ENCODE data around the gene MFAP3. TPM values are rescaled to one million over a fixed set of nuclear protein-coding genes. Genes with fewer than 3 reads are reported as not detected.

Gene MFAP3
- total and polyA plus RNA-seq, 4 donors: 1.6 to 60.7 (median 30.1) TPM

DNA sequence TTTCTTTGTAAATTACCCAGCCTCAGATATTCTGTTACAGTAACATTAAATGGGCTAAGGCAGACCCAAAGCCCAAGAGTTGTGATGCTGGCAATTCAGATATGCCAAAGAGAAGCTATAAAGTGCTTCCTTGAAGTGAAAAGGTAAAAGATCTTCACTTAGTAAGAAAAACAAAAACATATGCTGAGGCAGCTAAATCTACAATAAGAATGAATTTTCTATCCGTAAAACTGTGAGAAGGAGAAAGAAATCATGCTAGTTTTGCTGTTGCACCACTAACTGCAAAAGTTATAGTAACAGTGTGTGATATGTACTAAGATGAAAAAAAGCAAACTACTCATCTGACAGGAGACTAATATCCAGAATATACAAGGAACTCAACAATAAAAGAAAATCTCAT, 40.0 kb upstream of the MFAP3 start:
- H3K27me3 ChIP-seq (ENCODE audit: control insufficient read depth in 3 of 3, insufficient read depth in 3 of 3, low read length in 2 of 3): no peaks in the 10 kb centered on the region
- no peak overlapping the region for H3K4me3 ChIP-seq
- H3K36me3 ChIP-seq (ENCODE audit: control insufficient read depth in 4 of 4, insufficient read depth in 4 of 4, low read length in 4 of 4): peaks cover 0 to 28% (median 4%) of the 10 kb centered on the region in 4 donors
- TF ChIP-seq CTCF (IDR thresholded peaks at IDR 0.05; ENCODE audit: control extremely low read depth, extremely low read depth): no peak
- WGBS, 2 donors: 98 to 100% methylated on average over 1 of the region's 1 CpG
- H3K4me1 ChIP-seq (ENCODE audit: control insufficient read depth in 5 of 5, insufficient read depth in 5 of 5, low read length in 5 of 5): peaks cover 0 to 16% (median 6%) of the 10 kb centered on the region in 5 donors
- H3K27ac ChIP-seq (ENCODE audit: low read depth in 1 of 2, low read length in 1 of 2): no peak overlapping the region
- no peak for DNase-seq
- no peak for ATAC-seq (ENCODE audit: insufficient read depth, low FRiP score)
- H3K9ac ChIP-seq (ENCODE audit: insufficient read depth in 1 of 2, low read length in 2 of 2): no peak overlapping the region
- no peaks in the 10 kb centered on the region for H3K9me3 ChIP-seq (ENCODE audit: control insufficient read depth in 4 of 4, insufficient read depth in 3 of 4, low read length in 3 of 4)

DNA sequence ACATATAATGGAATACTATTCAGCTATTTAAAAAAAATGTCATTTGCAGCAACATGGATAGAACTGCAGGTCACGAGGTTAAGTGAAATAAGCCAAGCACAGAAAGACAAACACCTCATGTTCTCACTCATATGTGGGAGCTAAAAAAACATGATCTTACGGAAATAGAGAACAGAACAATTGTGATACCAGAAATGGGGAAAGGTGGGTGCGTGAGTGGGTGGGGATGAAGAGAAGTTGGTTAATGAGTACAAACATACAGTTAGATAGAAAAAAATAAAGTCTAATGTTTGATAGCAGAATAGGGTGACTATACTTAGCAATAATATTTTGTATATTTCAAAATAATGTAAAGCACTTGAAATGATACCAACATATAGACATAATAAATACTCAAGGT, 38.8 kb upstream of the MFAP3 start:
- peaks cover 0 to 16% (median 6%) of the 10 kb centered on the region in 5 donors for H3K4me1 ChIP-seq (ENCODE audit: control insufficient read depth in 5 of 5, insufficient read depth in 5 of 5, low read length in 5 of 5)
- H3K9me3 ChIP-seq (ENCODE audit: control insufficient read depth in 4 of 4, insufficient read depth in 3 of 4, low read length in 3 of 4): no peaks in the 10 kb centered on the region
- H3K9ac ChIP-seq (ENCODE audit: insufficient read depth in 1 of 2, low read length in 2 of 2): no peak overlapping the region
- 96 to 97% methylated on average over 3 of the region's 3 CpGs for WGBS, 2 donors
- H3K27ac ChIP-seq (ENCODE audit: low read depth in 1 of 2, low read length in 1 of 2): no peak overlapping the region
- ATAC-seq (ENCODE audit: insufficient read depth, low FRiP score): no peak
- TF ChIP-seq CTCF (IDR thresholded peaks at IDR 0.05; ENCODE audit: control extremely low read depth, extremely low read depth): no peak
- H3K36me3 ChIP-seq (ENCODE audit: control insufficient read depth in 4 of 4, insufficient read depth in 4 of 4, low read length in 4 of 4): peaks cover 0 to 20% (median 4%) of the 10 kb centered on the region in 4 donors
- H3K27me3 ChIP-seq (ENCODE audit: control insufficient read depth in 3 of 3, insufficient read depth in 3 of 3, low read length in 2 of 3): no peaks in the 10 kb centered on the region
- DNase-seq: no peak
- H3K4me3 ChIP-seq: no peak overlapping the region

- Histone ChIP-seq H3K36me3 (ENCODE audit: control insufficient read depth in 4 of 4, insufficient read depth in 4 of 4, low read length in 4 of 4) (peaks cover 0 to 20% (median 4%) of the 10 kb centered on the region in 4 donors), H3K4me1 (ENCODE audit: control insufficient read depth in 5 of 5, insufficient read depth in 5 of 5, low read length in 5 of 5) (peaks cover 0 to 16% (median 6%) of the 10 kb centered on the region in 5 donors), H3K4me3 (no peak overlapping the region), H3K27me3 (ENCODE audit: control insufficient read depth in 3 of 3, insufficient read depth in 3 of 3, low read length in 2 of 3) (no peaks in the 10 kb centered on the region), H3K27ac (ENCODE audit: low read depth in 1 of 2, low read length in 1 of 2) (no peak overlapping the region), H3K9ac (ENCODE audit: insufficient read depth in 1 of 2, low read length in 2 of 2) (no peak overlapping the region), H3K9me3 (ENCODE audit: control insufficient read depth in 4 of 4, insufficient read depth in 3 of 4, low read length in 3 of 4) (no peaks in the 10 kb centered on the region)
- TF ChIP-seq CTCF (IDR thresholded peaks at IDR 0.05; ENCODE audit: control extremely low read depth, extremely low read depth): no peak
- ATAC-seq (ENCODE audit: insufficient read depth, low FRiP score): no peak
- DNase-seq: no peak
Observed at GRCh38 chr5:154000703-154001102, 38.1 kb upstream of the MFAP3 start.

DNA sequence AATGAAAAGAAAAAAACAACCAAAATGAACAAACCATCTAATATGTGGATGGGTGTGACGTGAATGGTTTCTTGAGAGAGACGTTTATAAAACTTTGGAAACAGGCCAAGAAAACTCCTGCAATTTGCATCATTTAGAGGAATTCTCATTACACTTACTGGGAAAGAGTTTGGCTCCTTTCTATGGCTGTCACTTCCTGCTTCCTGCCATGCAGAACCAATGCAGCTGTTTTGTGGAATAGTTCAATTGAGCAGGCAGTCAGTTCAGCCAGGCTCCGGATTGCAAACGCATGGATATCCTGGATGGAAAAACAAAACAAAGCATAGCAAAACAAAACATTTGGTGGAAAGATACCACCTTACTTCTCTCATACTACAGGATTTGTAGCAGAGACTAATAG, 36.7 kb upstream of the MFAP3 start:
- H3K36me3 ChIP-seq (ENCODE audit: control insufficient read depth in 4 of 4, insufficient read depth in 4 of 4, low read length in 4 of 4): peaks cover 0 to 18% (median 4%) of the 10 kb centered on the region in 4 donors
- WGBS, 2 donors: 47 to 67% methylated on average over 4 of the region's 4 CpGs
- H3K9ac ChIP-seq (ENCODE audit: insufficient read depth in 1 of 2, low read length in 2 of 2): peak overlapping the region in 1 of 2 donors; percentile 40
- H3K27ac ChIP-seq (ENCODE audit: low read depth in 1 of 2, low read length in 1 of 2): peak overlapping the region in 1 of 2 donors; percentile 79
- DNase-seq (peak; percentile 84 to 97 (median 95)), ATAC-seq (ENCODE audit: insufficient read depth, low FRiP score) (no peak)
- no peak overlapping the region for H3K4me3 ChIP-seq
- no peaks in the 10 kb centered on the region for H3K9me3 ChIP-seq (ENCODE audit: control insufficient read depth in 4 of 4, insufficient read depth in 3 of 4, low read length in 3 of 4)
- no peaks in the 10 kb centered on the region for H3K27me3 ChIP-seq (ENCODE audit: control insufficient read depth in 3 of 3, insufficient read depth in 3 of 3, low read length in 2 of 3)
- TF ChIP-seq CTCF (IDR thresholded peaks at IDR 0.05; ENCODE audit: control extremely low read depth, extremely low read depth): no peak
- peaks cover 0 to 16% (median 6%) of the 10 kb centered on the region in 5 donors for H3K4me1 ChIP-seq (ENCODE audit: control insufficient read depth in 5 of 5, insufficient read depth in 5 of 5, low read length in 5 of 5)
